ENCODE data around the gene CCL17.
"Not testable (repeated sequence)": the region's sequence is repeated elsewhere in the genome, so short reads cannot be mapped to it uniquely, and the experiment has no call there.

The CCL17 gene

GRCh38 chr16:57396786-57397185, 7.8 kb upstream of the CCL17 start:
- no peak for DNase-seq (ENCODE audit: low read depth)

GRCh38 chr16:57397493-57397892, 7.1 kb upstream of the CCL17 start:
- DNase-seq (ENCODE audit: low read depth) = not testable (repeated sequence)

- no peak for DNase-seq (ENCODE audit: low read depth)
Observed at GRCh38 chr16:57401943-57402640, 2.5 kb upstream of the CCL17 start.

GRCh38 chr16:57405097-57405496, 530 bp downstream of the CCL17 start:
- DNase-seq (ENCODE audit: low read depth) = no peak

GRCh38 chr16:57406881-57407280, 2.3 kb downstream of the CCL17 start:
- DNase-seq (ENCODE audit: low read depth) = no peak

DNA sequence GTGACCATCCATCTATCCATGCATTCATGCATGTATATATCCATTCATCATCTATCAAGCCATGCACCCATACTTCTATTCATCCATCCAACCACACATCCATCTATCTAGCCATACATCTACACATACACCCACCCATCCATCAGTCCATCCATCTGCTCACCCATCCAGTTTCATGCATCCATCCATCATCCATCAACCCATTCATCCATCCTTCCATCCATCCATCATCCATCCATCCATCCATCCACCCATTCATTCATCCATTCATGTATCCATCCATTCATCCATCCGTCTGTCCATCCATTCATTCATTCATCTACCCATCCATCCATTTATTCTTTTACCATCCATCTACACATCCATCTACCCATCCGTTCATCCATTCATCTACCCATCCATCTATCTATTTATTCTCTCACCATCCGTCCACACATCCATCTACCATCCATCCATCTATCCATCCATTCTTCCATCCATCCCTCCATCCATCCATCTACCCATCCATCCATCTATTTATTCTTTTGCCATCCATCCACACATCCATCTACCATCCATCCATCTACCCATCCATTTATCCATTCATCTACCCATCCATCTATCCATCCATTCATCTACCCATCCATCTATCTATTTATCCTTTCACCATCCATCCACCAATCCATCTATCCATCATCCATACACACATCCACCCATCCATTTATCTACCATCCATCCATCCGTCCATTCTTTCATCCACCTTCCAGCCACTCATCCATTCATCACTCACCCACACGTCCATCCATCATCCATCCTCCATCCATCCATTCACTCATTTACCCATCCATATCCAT, 3.2 kb downstream of the CCL17 start:
- no peak for DNase-seq (ENCODE audit: low read depth)

DNA sequence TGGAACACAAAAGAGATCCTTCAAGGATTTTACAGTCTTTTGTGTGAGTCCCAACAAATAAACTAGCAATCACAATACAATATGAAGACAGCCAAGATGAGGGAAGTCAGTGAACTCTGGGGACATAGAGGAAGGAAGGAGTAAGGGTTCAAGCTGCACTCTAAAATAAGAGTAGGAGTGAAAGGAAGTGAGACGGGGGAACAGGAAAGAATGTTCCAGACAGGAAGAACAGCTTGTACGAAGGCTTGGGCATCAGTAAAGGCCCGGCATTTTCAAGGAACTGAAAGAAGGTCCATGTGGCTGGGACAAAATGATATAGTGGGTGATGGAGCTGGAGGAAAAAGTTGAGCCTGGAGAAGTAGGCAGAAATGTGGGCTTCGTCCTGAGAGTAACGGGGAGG, 4.5 kb downstream of the CCL17 start:
- no peak for DNase-seq (ENCODE audit: low read depth)

DNA sequence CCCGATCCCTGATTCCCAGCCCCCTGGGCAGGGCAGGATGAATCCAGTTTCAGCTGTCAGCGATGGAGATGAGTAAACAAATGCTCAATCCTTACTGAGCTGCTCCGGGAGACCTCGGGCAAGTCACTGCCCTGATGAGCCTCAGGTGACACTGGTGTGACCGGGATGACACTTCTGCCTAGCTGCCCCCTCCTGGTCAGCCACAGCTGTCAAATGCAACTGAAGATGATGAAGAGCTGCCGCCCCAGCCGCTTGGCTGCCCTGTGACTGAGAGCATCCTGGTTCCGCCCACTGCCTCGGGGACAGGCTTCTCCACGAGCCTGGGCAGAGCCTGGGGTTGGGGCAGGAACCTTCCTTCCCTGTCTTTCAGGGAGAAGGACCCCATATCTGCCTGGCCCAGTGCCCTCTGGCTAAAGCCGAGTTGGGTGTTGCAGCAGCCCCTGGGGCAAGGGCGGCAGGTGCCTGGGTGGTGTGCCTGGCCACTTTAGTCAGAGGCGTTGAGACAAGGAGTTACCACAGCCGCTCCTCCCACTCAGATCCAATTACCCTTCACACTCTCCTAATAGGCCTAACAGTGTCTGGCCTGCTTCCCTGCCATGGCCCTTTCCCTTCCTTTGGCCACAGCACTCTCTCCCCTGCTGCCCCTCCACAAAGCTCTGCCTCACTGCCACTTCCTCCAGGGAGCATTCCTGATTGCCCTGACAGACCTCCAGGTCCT, 5.5 kb downstream of the CCL17 start:
- DNase-seq (ENCODE audit: low read depth) = no peak

DNA sequence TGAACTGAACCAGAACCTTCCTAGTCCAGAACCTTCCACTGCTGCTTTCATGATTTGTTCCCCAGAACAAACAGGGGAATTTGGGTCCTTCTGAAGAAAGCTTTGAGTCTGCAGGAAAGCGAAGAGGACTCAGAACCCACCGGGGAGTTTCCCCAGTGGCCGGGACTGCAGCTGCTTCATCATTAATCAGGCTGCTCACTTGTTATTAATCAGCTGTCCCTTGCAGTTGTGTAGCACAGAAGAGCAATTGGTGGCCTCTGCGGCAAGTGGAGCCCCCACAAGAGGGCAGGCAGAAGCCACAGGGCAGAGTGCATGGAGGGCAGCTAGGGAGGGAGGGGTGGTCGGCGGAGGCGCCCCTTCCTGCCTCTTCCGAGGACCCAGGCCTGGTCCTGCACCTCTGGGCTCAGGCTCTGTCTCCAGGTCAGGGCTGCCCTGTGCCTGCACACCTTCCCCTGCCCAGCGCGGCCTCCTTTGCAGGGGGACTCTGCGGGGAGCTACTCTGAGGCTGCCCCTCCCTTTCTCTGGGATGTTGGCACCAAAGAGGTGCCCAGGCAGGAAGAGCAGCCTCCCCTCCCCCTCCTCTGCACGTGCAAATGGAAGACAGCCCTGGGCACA, 6.9 kb downstream of the CCL17 start:
- DNase-seq (ENCODE audit: low read depth) = no peak

DNA sequence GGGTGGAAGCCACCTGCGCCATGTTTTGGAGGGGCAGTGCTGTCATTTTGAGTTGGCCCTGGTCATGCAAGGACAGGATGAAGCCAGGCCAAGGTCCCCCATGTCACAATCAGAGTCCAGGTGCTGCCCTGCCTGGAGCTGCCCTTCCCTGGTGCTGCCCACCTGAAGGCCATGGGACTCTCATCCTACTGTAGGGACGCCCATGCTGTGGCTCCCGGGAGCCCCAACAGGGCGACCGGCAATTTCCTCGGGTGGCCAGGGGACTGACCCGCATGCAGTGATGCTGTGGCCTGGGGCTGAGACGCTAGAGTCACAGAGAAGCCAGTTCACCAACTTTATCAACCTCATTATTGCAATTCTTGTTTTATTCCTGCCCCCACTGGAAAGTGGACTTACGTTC, 8.0 kb downstream of the CCL17 start:
- DNase-seq (ENCODE audit: low read depth) = no peak

GRCh38 chr16:57413301-57413730, 8.7 kb downstream of the CCL17 start:
- DNase-seq (ENCODE audit: low read depth) = no peak

DNA sequence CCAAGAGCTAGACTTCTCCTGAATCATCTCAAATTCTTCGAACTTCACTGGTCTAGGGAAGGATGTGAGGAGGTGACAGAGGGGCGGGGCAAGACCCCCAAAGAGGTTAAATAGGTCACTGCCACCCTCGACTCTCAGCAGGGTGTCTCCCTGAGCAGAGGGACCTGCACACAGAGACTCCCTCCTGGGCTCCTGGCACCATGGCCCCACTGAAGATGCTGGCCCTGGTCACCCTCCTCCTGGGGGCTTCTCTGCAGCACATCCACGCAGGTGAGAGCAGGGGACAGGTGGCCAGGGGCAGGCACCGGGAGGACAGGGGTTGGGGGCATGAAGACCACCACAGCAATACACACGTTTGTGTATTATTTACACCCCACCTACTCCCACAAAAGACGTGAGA, 9.2 kb downstream of the CCL17 start:
- DNase-seq (ENCODE audit: low read depth) = no peak

GRCh38 chr16:57416084-57416483, 11.5 kb downstream of the CCL17 start:
- no peak for DNase-seq (ENCODE audit: low read depth)

GRCh38 chr16:57419506-57419905, 14.9 kb downstream of the CCL17 start:
- DNase-seq (ENCODE audit: low read depth) = no peak

- no peak for DNase-seq (ENCODE audit: low read depth)
Observed at GRCh38 chr16:57422026-57422944, 17.7 kb downstream of the CCL17 start.

- DNase-seq (ENCODE audit: low read depth) = no peak
Observed at GRCh38 chr16:57423152-57423551, 18.6 kb downstream of the CCL17 start.

GRCh38 chr16:57424583-57424982, 20.0 kb downstream of the CCL17 start:
- no peak for DNase-seq (ENCODE audit: low read depth)

DNA sequence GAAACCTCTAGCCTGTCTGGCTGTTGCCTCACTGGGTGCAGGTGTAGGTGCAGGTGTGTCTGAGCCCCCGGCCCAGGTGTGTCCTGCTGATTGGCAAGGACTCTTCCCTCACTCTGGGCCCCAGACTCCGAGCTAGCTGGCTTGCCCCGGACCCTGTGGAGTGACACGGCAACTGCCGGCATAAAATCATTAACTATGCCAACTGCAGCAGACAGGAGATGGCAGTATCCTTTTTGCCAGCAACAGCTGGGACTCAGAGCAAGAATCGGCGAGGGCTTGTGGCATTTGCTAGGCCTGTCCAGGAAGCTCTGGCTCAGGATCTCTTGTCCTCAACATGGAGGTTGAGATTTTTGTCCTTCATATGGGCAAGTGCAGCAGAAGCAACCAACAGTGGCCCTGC, 21.8 kb downstream of the CCL17 start:
- DNase-seq (ENCODE audit: low read depth) = no peak

DNA sequence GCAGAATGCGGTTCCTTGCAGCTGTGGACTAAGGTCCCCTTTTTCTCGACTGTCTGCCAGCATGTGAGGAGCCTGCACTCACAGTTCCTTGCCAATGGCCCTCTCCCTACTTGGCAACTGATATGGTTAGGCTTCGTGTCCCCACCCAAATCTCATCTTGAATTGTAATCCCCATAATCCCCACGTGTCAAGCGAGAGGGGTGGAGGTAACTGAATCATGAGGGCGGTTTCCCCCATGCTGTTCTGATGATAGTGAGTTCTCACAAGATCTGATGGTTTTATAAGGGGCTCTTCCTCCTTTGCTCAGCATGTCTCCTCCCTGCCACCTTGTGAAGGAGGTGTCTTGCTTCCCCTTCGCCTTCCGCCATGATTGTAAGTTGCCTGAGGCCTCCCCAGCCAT, 22.7 kb downstream of the CCL17 start:
- DNase-seq (ENCODE audit: low read depth) = no peak

DNA sequence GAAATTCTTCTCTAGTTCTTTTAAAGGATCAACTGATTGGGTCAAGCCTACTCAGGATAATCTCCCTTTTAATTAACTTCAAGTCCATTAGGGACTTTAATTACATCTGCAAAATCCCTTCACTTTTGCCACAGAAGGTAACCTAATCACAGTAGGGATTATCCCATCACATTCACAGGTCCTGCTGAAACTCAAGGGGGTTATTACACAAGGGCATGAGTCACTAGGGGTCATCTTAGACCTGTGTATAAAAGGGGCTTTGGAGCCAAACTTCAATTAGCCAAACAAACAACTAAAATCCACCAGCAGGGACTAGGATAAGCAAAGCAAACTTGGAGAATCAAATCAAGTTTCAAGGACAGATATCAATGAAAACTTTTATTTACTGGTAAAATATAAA, 23.3 kb downstream of the CCL17 start:
- DNase-seq (ENCODE audit: low read depth) = no peak

DNA sequence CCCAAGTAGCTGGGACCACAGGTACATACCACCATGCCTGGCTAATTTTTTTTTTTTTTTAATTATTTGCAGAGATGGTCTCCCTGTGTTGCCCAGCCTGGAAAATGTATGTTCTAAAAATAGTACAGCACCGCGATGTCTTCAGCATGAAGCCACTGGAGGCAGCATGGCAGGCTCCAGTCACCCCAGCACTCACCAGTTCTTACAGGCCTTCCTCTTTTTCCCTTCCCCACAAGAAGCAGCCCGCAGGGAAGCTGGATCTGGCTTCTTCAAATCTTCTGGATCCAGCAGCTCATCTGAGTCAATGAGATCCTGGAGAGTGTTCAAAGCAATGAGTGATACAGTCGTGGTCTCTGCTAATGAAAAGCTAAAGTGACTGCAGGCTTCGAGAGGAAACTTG, 26.4 kb downstream of the CCL17 start:
- DNase-seq (ENCODE audit: low read depth) = no peak

Data from stimulated activated CD4-positive, alpha-beta T cell treated with anti-CD3 and anti-CD28 coated beads, Interleukin-2, amount 100 ng/mL, for 4 hours (primary cell).